HG02943 (cell line): ENCODE results near the gene FSD1.

Source experiments
- ATAC-seq: cut with Tn5 transposase; IDR thresholded peaks from one replicate; pipeline ENCODE4 v1.9.1; 2021; ENCODE audit warnings: mild to moderate bottlenecking, low read depth, moderate library complexity; ENCODE audit not compliant: unreplicated experiment

Gene FSD1

GRCh38 chr19:4361152-4362046 is 57.0 kb downstream of the FSD1 start:
- ATAC-seq: no peak

- ATAC-seq: no peak
These were observed 57.9 kb downstream of the FSD1 start for GRCh38 chr19:4362101-4362828.

- ATAC-seq: no peak
These were observed 58.6 kb downstream of the FSD1 start for GRCh38 chr19:4362831-4363545.

GRCh38 chr19:4363571-4364304 is 59.3 kb downstream of the FSD1 start:
- ATAC-seq: no peak

GRCh38 chr19:4365341-4365740 is 60.9 kb downstream of the FSD1 start:
- no peak for ATAC-seq

- no peak for ATAC-seq
These were observed 61.6 kb downstream of the FSD1 start for GRCh38 chr19:4365791-4366665.

GRCh38 chr19:4366666-4367335 is 62.4 kb downstream of the FSD1 start:
- ATAC-seq: no peak

- ATAC-seq: no peak
These were observed 62.9 kb downstream of the FSD1 start for GRCh38 chr19:4367336-4367723.

GRCh38 chr19:4367781-4368127 is 63.4 kb downstream of the FSD1 start:
- no peak for ATAC-seq

- no peak for ATAC-seq
These were observed 63.9 kb downstream of the FSD1 start for GRCh38 chr19:4368128-4368820.

GRCh38 chr19:4369109-4369887 is 64.9 kb downstream of the FSD1 start:
- ATAC-seq: peak; percentile 49

GRCh38 chr19:4369888-4370260 is 65.5 kb downstream of the FSD1 start:
- peak; percentile 24 for ATAC-seq

- no peak for ATAC-seq
These were observed 66.1 kb downstream of the FSD1 start for GRCh38 chr19:4370418-4371041.

- ATAC-seq: no peak
These were observed 67.1 kb downstream of the FSD1 start for GRCh38 chr19:4371247-4372164.

- ATAC-seq: no peak
These were observed 68.0 kb downstream of the FSD1 start for GRCh38 chr19:4372165-4373012.
